HepG2 (cell line): Measurements from ENCODE around the gene NINL. TPM values are rescaled to one million over a fixed set of nuclear protein-coding genes. Genes with fewer than 3 reads are reported as not detected.

Source experiments
- CBX1 ChIP-seq: IDR thresholded peaks from one replicate; pipeline ENCODE4 v1.6.1; 2016; ENCODE audit warnings: antibody characterized with exemption, low read depth
- CENPT ChIP-seq: sonication (generic); formaldehyde crosslinking; IDR thresholded peaks from 2 replicates; pipeline ENCODE4 v1.8.0; 2022; ENCODE audit warnings: low read depth, mild to moderate bottlenecking, moderate library complexity, missing genetic modification reagents
- CHCHD3 ChIP-seq: sonication (generic); formaldehyde crosslinking; IDR thresholded peaks from 2 replicates; pipeline ENCODE4 v1.8.0; 2022; ENCODE audit warnings: mild to moderate bottlenecking, missing genetic modification reagents, moderate library complexity
- ERF ChIP-seq: IDR thresholded peaks from 2 replicates; pipeline ENCODE4 v1.6.1; 2018; ENCODE audit warnings: missing biosample characterization, missing genetic modification reagents
- ESRRA ChIP-seq: sonication (generic); formaldehyde crosslinking; IDR thresholded peaks from 2 replicates; pipeline ENCODE4 v1.5.1; 2020; ENCODE audit warnings: mild to moderate bottlenecking, low read depth, missing genetic modification reagents
- HOXA3 ChIP-seq: sonication (generic); formaldehyde crosslinking; IDR thresholded peaks from 2 replicates; pipeline ENCODE4 v1.5.0; 2020; ENCODE audit warnings: missing genetic modification reagents
- JUN ChIP-seq: sonication (generic); formaldehyde crosslinking; IDR thresholded peaks from 2 replicates; pipeline ENCODE4 v1.4.0; 2020; ENCODE audit warnings: mild to moderate bottlenecking, missing genetic modification reagents
- KDM2A ChIP-seq: sonication (generic); formaldehyde crosslinking; IDR thresholded peaks from 2 replicates; pipeline ENCODE4 v1.4.0; 2020; ENCODE audit warnings: low read depth, missing genetic modification reagents, borderline replicate concordance
- NCOA1 ChIP-seq: sonication (generic); formaldehyde crosslinking; IDR thresholded peaks from 2 replicates; pipeline ENCODE4 v1.9.0; 2021; ENCODE audit warnings: missing genetic modification reagents
- NR2C2 ChIP-seq: sonication (generic); formaldehyde crosslinking; IDR thresholded peaks from 2 replicates; pipeline ENCODE4 v1.4.0; 2020; ENCODE audit warnings: missing genetic modification reagents, mild to moderate bottlenecking, moderate library complexity, borderline replicate concordance
- RBAK ChIP-seq: sonication (generic); formaldehyde crosslinking; IDR thresholded peaks from 2 replicates; pipeline ENCODE4 v1.5.1; 2020; ENCODE audit warnings: mild to moderate bottlenecking, missing genetic modification reagents
- REL ChIP-seq: sonication (generic); formaldehyde crosslinking; conservative IDR thresholded peaks from 2 replicates; pipeline ENCODE4 v1.8.0; 2022; ENCODE audit warnings: mild to moderate bottlenecking, missing genetic modification reagents, moderate library complexity
- RORA ChIP-seq: sonication (generic); formaldehyde crosslinking; IDR thresholded peaks from 2 replicates; pipeline ENCODE4 v1.5.0; 2020; ENCODE audit warnings: mild to moderate bottlenecking, missing genetic modification reagents, moderate library complexity
- SMC3 ChIP-seq: IDR thresholded peaks from 2 replicates; pipeline ENCODE4 v1.6.1; 2011; ENCODE audit warnings: low read length, improper control_type of control experiment
- SRY ChIP-seq: sonication (generic); formaldehyde crosslinking; IDR thresholded peaks from 2 replicates; pipeline ENCODE4 v1.8.0; 2022; ENCODE audit warnings: mild to moderate bottlenecking, missing genetic modification reagents
- XBP1 ChIP-seq: sonication (generic); formaldehyde crosslinking; IDR thresholded peaks from 2 replicates; pipeline ENCODE4 v1.5.0; 2020; ENCODE audit warnings: missing genetic modification reagents
- ZNF234 ChIP-seq: sonication (generic); formaldehyde crosslinking; conservative IDR thresholded peaks from 2 replicates; pipeline ENCODE4 v1.5.1; 2020; ENCODE audit warnings: mild to moderate bottlenecking, missing genetic modification reagents
- ZNF274 ChIP-seq: sonication (generic); formaldehyde crosslinking; IDR thresholded peaks from 2 replicates; pipeline ENCODE4 v1.5.1; 2020; ENCODE audit warnings: mild to moderate bottlenecking, missing genetic modification reagents
- ZNF3 ChIP-seq: IDR thresholded peaks from 2 replicates; pipeline ENCODE4 v1.7.0; 2017; ENCODE audit warnings: inconsistent platforms
- ZNF468 ChIP-seq: sonication (generic); formaldehyde crosslinking; IDR thresholded peaks from 2 replicates; pipeline ENCODE4 v1.8.0; 2022; ENCODE audit warnings: mild to moderate bottlenecking, moderate library complexity, missing genetic modification reagents
- ZNF605 ChIP-seq: sonication (generic); formaldehyde crosslinking; IDR thresholded peaks from 2 replicates; pipeline ENCODE4 v1.8.0; 2022; ENCODE audit warnings: mild to moderate bottlenecking, missing genetic modification reagents
- ZNF644 ChIP-seq: IDR thresholded peaks from 2 replicates; pipeline ENCODE4 v1.6.1; 2016; ENCODE audit warnings: low read depth
- ZNF761 ChIP-seq: sonication (generic); formaldehyde crosslinking; conservative IDR thresholded peaks from 2 replicates; pipeline ENCODE4 v1.4.0; 2020; ENCODE audit warnings: mild to moderate bottlenecking, missing genetic modification reagents
- ZSCAN22 ChIP-seq: sonication (generic); formaldehyde crosslinking; IDR thresholded peaks from 2 replicates; pipeline ENCODE4 v1.4.0; 2020; ENCODE audit warnings: mild to moderate bottlenecking, missing genetic modification reagents
- polyA plus RNA-seq, 8 experiments: library from polyadenylated mRNA; depleted of rRNA in 3 of 8; stranded (reverse) in 7 of 8; unstranded in 1 of 8; fragments of >200 nt; fragmentation: Illumina TruSeq in 4 of 8; extraction: Trizol in 4 of 8; gene quantifications; 2 replicates each; pipeline versions ENCODE4 v1.2.1 to v1.2.3, GENCODE V29; 2011 to 2016; ENCODE audit warnings: low read depth in 4 of 8, missing spikeins in 1 of 8, mixed read lengths in 1 of 8; ENCODE audit not compliant: insufficient read depth in 1 of 8
- total RNA-seq, 5 experiments: library from RNA; depleted of rRNA; stranded (reverse); fragments of >200 nt; fragmentation: Illumina TruSeq; extraction: Trizol; gene quantifications; 2 replicates each; pipeline ENCODE4 v1.2.3, GENCODE V29; 2016; ENCODE audit warnings: low read depth in 1 of 5
- TF ChIP-seq, protein P1 (sequence below): sonication (generic); formaldehyde crosslinking; IDR thresholded peaks from 2 replicates; pipeline ENCODE4 v1.5.0; 2020; ENCODE audit warnings: missing genetic modification reagents
- TF ChIP-seq, protein P2 (sequence below), 2 experiments: sonication (generic) in 1 of 2; formaldehyde crosslinking in 1 of 2; IDR thresholded peaks; 2 replicates each; pipeline versions ENCODE4 v1.5.1 to v1.6.1; 2011 to 2020; ENCODE audit warnings: borderline replicate concordance in 1 of 2, low read depth in 1 of 2, low read length in 1 of 2, mild to moderate bottlenecking in 1 of 2, missing genetic modification reagents in 1 of 2, moderate library complexity in 1 of 2

The NINL gene
- total and polyA plus RNA-seq, 2 of the 13 experiments (the other 11 are each of a cell fraction or from before 2014, with no cell fraction given) = 32.3 to 34.3 TPM

DNA sequence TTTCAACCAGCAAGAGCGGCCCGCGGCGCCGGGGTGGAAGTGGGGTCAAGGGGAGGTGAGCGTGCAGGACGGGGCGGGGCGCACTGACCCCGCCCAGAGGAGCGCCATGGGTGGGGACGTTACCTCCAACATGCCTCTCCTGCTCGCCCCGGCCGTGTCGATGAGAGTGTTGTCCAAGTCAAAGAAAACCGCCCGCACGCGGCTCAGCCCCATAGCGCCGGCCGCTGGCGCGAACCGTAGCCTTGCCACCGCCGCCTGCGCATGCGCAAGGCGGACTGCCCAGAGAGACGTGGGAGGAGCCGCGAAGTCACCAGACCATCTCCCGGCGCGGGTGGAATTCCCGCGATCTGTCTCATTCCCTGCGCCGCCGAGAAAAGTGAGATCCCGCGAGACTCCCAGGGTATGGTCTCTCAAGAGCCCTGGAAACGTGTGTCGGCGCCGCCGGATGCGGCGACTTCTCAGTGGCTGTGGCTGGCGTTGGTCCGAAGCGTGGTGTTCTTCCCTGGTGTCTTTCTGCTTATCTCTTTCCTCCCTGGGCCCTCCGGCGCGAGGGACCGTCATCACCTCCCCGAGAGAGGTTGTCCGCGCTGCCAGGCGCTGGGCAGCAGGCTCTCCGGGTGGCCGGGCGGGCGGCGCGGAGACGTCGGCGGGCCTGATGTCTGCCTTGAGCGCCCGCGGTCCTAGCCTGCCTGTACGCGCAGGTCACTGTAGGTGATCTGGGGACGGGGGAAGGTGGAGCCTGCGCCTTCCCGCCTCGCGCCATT, 38.6 kb upstream of the NINL start, which contains the start of gene NANP (continued):
- TF ChIP-seq ESRRA (CRISPR knock-in tag) (peak; percentile 43), NR2C2 (CRISPR knock-in tag) (peak; percentile 81), KDM2A (CRISPR knock-in tag) (peak; percentile 93), ZSCAN22 (no peak), ERF (CRISPR knock-in tag) (peak; percentile 98), SRY (peak; percentile 97), ZNF468 (CRISPR knock-in tag) (peak; percentile 97), CHCHD3 (CRISPR knock-in tag) (0 out of 2 replicates have a peak, but pooled peaks have one; percentile 57), JUN (0 out of 2 replicates have a peak, but pooled peaks have one; percentile 31), ZNF605 (CRISPR knock-in tag) (peak; percentile 95), ZNF761 (peak; percentile 86), CBX1 (peak; percentile 43), HOXA3 (CRISPR knock-in tag) (peak; percentile 90), RORA (CRISPR knock-in tag) (no peak), REL (peak; percentile 93), SMC3 (no peak), NCOA1 (CRISPR knock-in tag) (peak; percentile 99), ZNF3 (CRISPR knock-in tag) (no peak; the same call in 1 of the 2 replicates), ZNF644 (CRISPR knock-in tag) (peak; percentile 34; the same call in 1 of the 2 replicates), RBAK (CRISPR knock-in tag) (no peak), CENPT (peak; percentile 86), XBP1 (CRISPR knock-in tag) (peak; percentile 50; the same call in 1 of the 2 replicates), ZNF274 (CRISPR knock-in tag) (peak; percentile 99), ZNF234 (CRISPR knock-in tag) (peak; percentile 33; the same call in 1 of the 2 replicates)
- TF ChIP-seq, protein P1, sequence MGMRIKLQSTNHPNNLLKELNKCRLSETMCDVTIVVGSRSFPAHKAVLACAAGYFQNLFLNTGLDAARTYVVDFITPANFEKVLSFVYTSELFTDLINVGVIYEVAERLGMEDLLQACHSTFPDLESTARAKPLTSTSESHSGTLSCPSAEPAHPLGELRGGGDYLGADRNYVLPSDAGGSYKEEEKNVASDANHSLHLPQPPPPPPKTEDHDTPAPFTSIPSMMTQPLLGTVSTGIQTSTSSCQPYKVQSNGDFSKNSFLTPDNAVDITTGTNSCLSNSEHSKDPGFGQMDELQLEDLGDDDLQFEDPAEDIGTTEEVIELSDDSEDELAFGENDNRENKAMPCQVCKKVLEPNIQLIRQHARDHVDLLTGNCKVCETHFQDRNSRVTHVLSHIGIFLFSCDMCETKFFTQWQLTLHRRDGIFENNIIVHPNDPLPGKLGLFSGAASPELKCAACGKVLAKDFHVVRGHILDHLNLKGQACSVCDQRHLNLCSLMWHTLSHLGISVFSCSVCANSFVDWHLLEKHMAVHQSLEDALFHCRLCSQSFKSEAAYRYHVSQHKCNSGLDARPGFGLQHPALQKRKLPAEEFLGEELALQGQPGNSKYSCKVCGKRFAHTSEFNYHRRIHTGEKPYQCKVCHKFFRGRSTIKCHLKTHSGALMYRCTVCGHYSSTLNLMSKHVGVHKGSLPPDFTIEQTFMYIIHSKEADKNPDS (CRISPR knock-in tag) = no peak; the same call in 1 of the 2 replicates
- TF ChIP-seq, protein P2, sequence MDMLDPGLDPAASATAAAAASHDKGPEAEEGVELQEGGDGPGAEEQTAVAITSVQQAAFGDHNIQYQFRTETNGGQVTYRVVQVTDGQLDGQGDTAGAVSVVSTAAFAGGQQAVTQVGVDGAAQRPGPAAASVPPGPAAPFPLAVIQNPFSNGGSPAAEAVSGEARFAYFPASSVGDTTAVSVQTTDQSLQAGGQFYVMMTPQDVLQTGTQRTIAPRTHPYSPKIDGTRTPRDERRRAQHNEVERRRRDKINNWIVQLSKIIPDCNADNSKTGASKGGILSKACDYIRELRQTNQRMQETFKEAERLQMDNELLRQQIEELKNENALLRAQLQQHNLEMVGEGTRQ (IDR thresholded peaks at IDR 0.05; ENCODE audit: low read depth, low read length) = no peak
- TF ChIP-seq, protein P2 (CRISPR knock-in tag; IDR thresholded peaks at IDR 0.05; ENCODE audit: borderline replicate concordance) = peak; percentile 78
